Ovary (tissue), 3 donors: ENCODE data around the gene SPDYC.

Source experiments
- POLR2A ChIP-seq: fragments of 450-650 bp; IDR thresholded peaks from one replicate; pipeline ENCODE4 v1.6.1; 2017; ENCODE audit warnings: antibody characterized with exemption, mild to moderate bottlenecking, moderate library complexity
- TF ChIP-seq, protein P1 (sequence below), 3 donors: fragments of 450-650 bp in 2 of 3; fragments of 200-600 bp in 1 of 3; IDR thresholded peaks; one replicate each; pipeline versions ENCODE4 v1.5.1 to v1.8.0; 2016 to 2022; ENCODE audit warnings: antibody characterized with exemption in 3 of 3, mild to moderate bottlenecking in 1 of 3
- donor health status: DM: no; HTN: no; CAD: no.

- no peak for TF ChIP-seq POLR2A
- TF ChIP-seq, protein P1, sequence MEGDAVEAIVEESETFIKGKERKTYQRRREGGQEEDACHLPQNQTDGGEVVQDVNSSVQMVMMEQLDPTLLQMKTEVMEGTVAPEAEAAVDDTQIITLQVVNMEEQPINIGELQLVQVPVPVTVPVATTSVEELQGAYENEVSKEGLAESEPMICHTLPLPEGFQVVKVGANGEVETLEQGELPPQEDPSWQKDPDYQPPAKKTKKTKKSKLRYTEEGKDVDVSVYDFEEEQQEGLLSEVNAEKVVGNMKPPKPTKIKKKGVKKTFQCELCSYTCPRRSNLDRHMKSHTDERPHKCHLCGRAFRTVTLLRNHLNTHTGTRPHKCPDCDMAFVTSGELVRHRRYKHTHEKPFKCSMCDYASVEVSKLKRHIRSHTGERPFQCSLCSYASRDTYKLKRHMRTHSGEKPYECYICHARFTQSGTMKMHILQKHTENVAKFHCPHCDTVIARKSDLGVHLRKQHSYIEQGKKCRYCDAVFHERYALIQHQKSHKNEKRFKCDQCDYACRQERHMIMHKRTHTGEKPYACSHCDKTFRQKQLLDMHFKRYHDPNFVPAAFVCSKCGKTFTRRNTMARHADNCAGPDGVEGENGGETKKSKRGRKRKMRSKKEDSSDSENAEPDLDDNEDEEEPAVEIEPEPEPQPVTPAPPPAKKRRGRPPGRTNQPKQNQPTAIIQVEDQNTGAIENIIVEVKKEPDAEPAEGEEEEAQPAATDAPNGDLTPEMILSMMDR (IDR thresholded peaks at IDR 0.05): no peak
Observed at GRCh38 chr11:65185171-65185570, 15.1 kb downstream of the SPDYC start.
